WTC11 (cell line): ENCODE data around the gene ERICH4. TPM values are rescaled to one million over a fixed set of nuclear protein-coding genes. Genes with fewer than 3 reads are reported as not detected.

Experiments used
- ATAC-seq: fragments of 200-7000 bp; cut with Tn5 transposase; 2 replicates; pipeline ENCODE4 v1.10.0; 2021; ENCODE audit warnings: mild to moderate bottlenecking, moderate library complexity
- CTCF ChIA-PET: fragments of 300-600 bp; sonication (Branson Sonifier 250); formaldehyde crosslinking; loops from one replicate; lab custom pipeline; 2021; ENCODE audit warnings: antibody characterized with exemption; lab: Charles Lee
- POLR2A ChIA-PET: fragments of 350-600 bp; sonication (Branson Sonifier 250); formaldehyde crosslinking; loops from one replicate; lab custom pipeline; 2021; ENCODE audit warnings: antibody characterized with exemption; lab: Charles Lee
- DNase-seq: peaks from one replicate; pipeline ENCODE4 v3.0.0; 2021; ENCODE audit warnings: low spot score
- H3K27ac Mint-ChIP-seq: 2 replicates; pipeline ENCODE4 v1.8.0; 2021; ENCODE audit warnings: mixed read lengths
- H3K27me3 Mint-ChIP-seq: 2 replicates; pipeline ENCODE4 v1.8.0; 2021; ENCODE audit warnings: low read depth, mild to moderate bottlenecking, moderate library complexity, mixed read lengths
- H3K36me3 Mint-ChIP-seq: 2 replicates; pipeline ENCODE4 v1.8.0; 2021; ENCODE audit warnings: mixed read lengths
- H3K4me1 Mint-ChIP-seq: 2 replicates; pipeline ENCODE4 v1.8.0; 2022; ENCODE audit warnings: mixed read lengths
- H3K4me3 Mint-ChIP-seq: 2 replicates; pipeline ENCODE4 v1.8.0; 2021; ENCODE audit warnings: mild to moderate bottlenecking, moderate library complexity, mixed read lengths
- H3K9me3 Mint-ChIP-seq: 2 replicates; pipeline ENCODE4 v1.8.0; 2021; ENCODE audit warnings: mixed read lengths
- GABPB1 ChIP-seq: sonication (generic); formaldehyde crosslinking; IDR thresholded peaks from 2 replicates; pipeline ENCODE4 v1.8.1; 2023; ENCODE audit warnings: mild to moderate bottlenecking, missing genetic modification reagents
- GRHL2 ChIP-seq: fragments of 250-450 bp; sonication (Bioruptor Pico); IDR thresholded peaks from 2 replicates; pipeline ENCODE4 v1.8.0; 2022; ENCODE audit warnings: mild to moderate bottlenecking, moderate library complexity; ENCODE audit not compliant: insufficient replicate concordance, severe bottlenecking
- MXD4 ChIP-seq: fragments of 250-450 bp; sonication (Bioruptor Pico); IDR thresholded peaks from 2 replicates; pipeline ENCODE4 v1.8.0; 2021; ENCODE audit warnings: mild to moderate bottlenecking, moderate library complexity, borderline replicate concordance
- NFYB ChIP-seq: sonication (generic); formaldehyde crosslinking; conservative IDR thresholded peaks from 2 replicates; pipeline ENCODE4 v1.8.0; 2022; ENCODE audit warnings: low read depth, missing genetic modification reagents
- PREB ChIP-seq: sonication (generic); formaldehyde crosslinking; IDR thresholded peaks from 2 replicates; pipeline ENCODE4 v1.8.1; 2022; ENCODE audit warnings: mild to moderate bottlenecking, missing genetic modification reagents, moderate library complexity, borderline replicate concordance
- SMAD3 ChIP-seq: sonication (generic); formaldehyde crosslinking; IDR thresholded peaks from 2 replicates; pipeline ENCODE4 v1.8.0; 2022; ENCODE audit warnings: missing genetic modification reagents, mild to moderate bottlenecking, borderline replicate concordance
- SMAD4 ChIP-seq: sonication (generic); formaldehyde crosslinking; IDR thresholded peaks from 2 replicates; pipeline ENCODE4 v1.8.0; 2022; ENCODE audit warnings: mild to moderate bottlenecking, missing genetic modification reagents
- SOX15 ChIP-seq: fragments of 250-450 bp; sonication (Bioruptor Pico); IDR thresholded peaks from 2 replicates; pipeline ENCODE4 v1.9.0; 2021; ENCODE audit warnings: mild to moderate bottlenecking
- SP1 ChIP-seq: sonication (generic); formaldehyde crosslinking; conservative IDR thresholded peaks from 2 replicates; pipeline ENCODE4 v1.8.1; 2022; ENCODE audit warnings: missing genetic modification reagents
- TEAD4 ChIP-seq: sonication (generic); formaldehyde crosslinking; IDR thresholded peaks from 2 replicates; pipeline ENCODE4 v1.8.0; 2022; ENCODE audit warnings: mild to moderate bottlenecking, missing genetic modification reagents
- USF2 ChIP-seq: sonication (generic); formaldehyde crosslinking; IDR thresholded peaks from 2 replicates; pipeline ENCODE4 v1.8.1; 2023; ENCODE audit warnings: mild to moderate bottlenecking, missing genetic modification reagents, moderate library complexity
- ZNF317 ChIP-seq: sonication (generic); formaldehyde crosslinking; IDR thresholded peaks from 2 replicates; pipeline ENCODE4 v1.8.1; 2023; ENCODE audit warnings: low read depth, mild to moderate bottlenecking, moderate library complexity, missing genetic modification reagents, borderline replicate concordance
- ZNF416 ChIP-seq: fragments of 250-450 bp; sonication (Bioruptor Pico); IDR thresholded peaks from 2 replicates; pipeline ENCODE4 v1.9.0; 2021; ENCODE audit warnings: mild to moderate bottlenecking, inconsistent platforms
- total RNA-seq: library from RNA; stranded (reverse); gene quantifications from 3 replicates; pipeline ENCODE4 v1.2.3, GENCODE V29; 2021
- TF ChIP-seq, protein P1 (sequence below): sonication (generic); formaldehyde crosslinking; IDR thresholded peaks from 2 replicates; pipeline ENCODE4 v1.8.1; 2023; ENCODE audit warnings: mild to moderate bottlenecking, missing genetic modification reagents
- TF ChIP-seq, protein P2 (sequence below): sonication (generic); formaldehyde crosslinking; IDR thresholded peaks from 2 replicates; pipeline ENCODE4 v1.8.0; 2022; ENCODE audit warnings: mild to moderate bottlenecking, missing genetic modification reagents
- TF ChIP-seq, protein P3 (sequence below): sonication (generic); formaldehyde crosslinking; IDR thresholded peaks from 2 replicates; pipeline ENCODE4 v1.8.1; 2023; ENCODE audit warnings: mild to moderate bottlenecking, missing genetic modification reagents, borderline replicate concordance

ERICH4 gene
- total RNA-seq, 1 experiment from 2014 or later, result 0.24 TPM

GRCh38 chr19:41425174-41426115, 17.5 kb upstream of the ERICH4 start:
- Mint-ChIP-seq H3K27me3 (no peaks in the 10 kb centered on the region), H3K4me1 (peaks cover 21% of the 10 kb centered on the region)
- DNase-seq, result no peak
- TF ChIP-seq TEAD4 (CRISPR knock-in tag) (no peak), GRHL2 (no peak), GABPB1 (no peak), NFYB (CRISPR knock-in tag) (no peak), SMAD3 (CRISPR knock-in tag) (no peak), USF2 (CRISPR knock-in tag) (no peak), MXD4 (CRISPR knock-in tag) (no peak), SOX15 (CRISPR knock-in tag) (no peak), ZNF317 (CRISPR knock-in tag) (no peak), SP1 (CRISPR knock-in tag) (no peak), SMAD4 (CRISPR knock-in tag) (no peak), ZNF416 (CRISPR knock-in tag) (no peak), PREB (CRISPR knock-in tag) (no peak)
- TF ChIP-seq, protein P1, sequence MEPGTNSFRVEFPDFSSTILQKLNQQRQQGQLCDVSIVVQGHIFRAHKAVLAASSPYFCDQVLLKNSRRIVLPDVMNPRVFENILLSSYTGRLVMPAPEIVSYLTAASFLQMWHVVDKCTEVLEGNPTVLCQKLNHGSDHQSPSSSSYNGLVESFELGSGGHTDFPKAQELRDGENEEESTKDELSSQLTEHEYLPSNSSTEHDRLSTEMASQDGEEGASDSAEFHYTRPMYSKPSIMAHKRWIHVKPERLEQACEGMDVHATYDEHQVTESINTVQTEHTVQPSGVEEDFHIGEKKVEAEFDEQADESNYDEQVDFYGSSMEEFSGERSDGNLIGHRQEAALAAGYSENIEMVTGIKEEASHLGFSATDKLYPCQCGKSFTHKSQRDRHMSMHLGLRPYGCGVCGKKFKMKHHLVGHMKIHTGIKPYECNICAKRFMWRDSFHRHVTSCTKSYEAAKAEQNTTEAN (CRISPR knock-in tag), result no peak
- TF ChIP-seq, protein P2, sequence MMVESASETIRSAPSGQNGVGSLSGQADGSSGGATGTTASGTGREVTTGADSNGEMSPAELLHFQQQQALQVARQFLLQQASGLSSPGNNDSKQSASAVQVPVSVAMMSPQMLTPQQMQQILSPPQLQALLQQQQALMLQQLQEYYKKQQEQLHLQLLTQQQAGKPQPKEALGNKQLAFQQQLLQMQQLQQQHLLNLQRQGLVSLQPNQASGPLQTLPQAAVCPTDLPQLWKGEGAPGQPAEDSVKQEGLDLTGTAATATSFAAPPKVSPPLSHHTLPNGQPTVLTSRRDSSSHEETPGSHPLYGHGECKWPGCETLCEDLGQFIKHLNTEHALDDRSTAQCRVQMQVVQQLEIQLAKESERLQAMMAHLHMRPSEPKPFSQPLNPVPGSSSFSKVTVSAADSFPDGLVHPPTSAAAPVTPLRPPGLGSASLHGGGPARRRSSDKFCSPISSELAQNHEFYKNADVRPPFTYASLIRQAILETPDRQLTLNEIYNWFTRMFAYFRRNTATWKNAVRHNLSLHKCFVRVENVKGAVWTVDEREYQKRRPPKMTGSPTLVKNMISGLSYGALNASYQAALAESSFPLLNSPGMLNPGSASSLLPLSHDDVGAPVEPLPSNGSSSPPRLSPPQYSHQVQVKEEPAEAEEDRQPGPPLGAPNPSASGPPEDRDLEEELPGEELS (CRISPR knock-in tag), result no peak
- TF ChIP-seq, protein P3, sequence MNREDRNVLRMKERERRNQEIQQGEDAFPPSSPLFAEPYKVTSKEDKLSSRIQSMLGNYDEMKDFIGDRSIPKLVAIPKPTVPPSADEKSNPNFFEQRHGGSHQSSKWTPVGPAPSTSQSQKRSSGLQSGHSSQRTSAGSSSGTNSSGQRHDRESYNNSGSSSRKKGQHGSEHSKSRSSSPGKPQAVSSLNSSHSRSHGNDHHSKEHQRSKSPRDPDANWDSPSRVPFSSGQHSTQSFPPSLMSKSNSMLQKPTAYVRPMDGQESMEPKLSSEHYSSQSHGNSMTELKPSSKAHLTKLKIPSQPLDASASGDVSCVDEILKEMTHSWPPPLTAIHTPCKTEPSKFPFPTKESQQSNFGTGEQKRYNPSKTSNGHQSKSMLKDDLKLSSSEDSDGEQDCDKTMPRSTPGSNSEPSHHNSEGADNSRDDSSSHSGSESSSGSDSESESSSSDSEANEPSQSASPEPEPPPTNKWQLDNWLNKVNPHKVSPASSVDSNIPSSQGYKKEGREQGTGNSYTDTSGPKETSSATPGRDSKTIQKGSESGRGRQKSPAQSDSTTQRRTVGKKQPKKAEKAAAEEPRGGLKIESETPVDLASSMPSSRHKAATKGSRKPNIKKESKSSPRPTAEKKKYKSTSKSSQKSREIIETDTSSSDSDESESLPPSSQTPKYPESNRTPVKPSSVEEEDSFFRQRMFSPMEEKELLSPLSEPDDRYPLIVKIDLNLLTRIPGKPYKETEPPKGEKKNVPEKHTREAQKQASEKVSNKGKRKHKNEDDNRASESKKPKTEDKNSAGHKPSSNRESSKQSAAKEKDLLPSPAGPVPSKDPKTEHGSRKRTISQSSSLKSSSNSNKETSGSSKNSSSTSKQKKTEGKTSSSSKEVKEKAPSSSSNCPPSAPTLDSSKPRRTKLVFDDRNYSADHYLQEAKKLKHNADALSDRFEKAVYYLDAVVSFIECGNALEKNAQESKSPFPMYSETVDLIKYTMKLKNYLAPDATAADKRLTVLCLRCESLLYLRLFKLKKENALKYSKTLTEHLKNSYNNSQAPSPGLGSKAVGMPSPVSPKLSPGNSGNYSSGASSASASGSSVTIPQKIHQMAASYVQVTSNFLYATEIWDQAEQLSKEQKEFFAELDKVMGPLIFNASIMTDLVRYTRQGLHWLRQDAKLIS (CRISPR knock-in tag), result no peak
- TF ChIP-seq, all 79 proteins: peak for 0
- ChIA-PET POLR2A (interaction anchor here (4.2 kb wide), 1 partner anchor 14 kb away, joined by 31 read pairs; the partner anchor contains the start of gene DMAC2), CTCF (interaction anchor here (1.5 to 3.9 kb wide), 3 partner anchors 17 to 73 kb away, joined by 6 to 17 read pairs (median 6); no protein-coding TSS in a partner anchor)
- no peak overlapping the region for H3K27ac Mint-ChIP-seq
- ATAC-seq, result no peak
- H3K36me3 Mint-ChIP-seq, result peaks cover 3% of the 10 kb centered on the region; the same call in 1 of the 2 replicates
- H3K9me3 Mint-ChIP-seq, result no peaks in the 10 kb centered on the region
- no peak overlapping the region for H3K4me3 Mint-ChIP-seq
